Mesendoderm (in vitro differentiated cells): Measurements from ENCODE around the gene CASP10.
"Not testable (repeated sequence)": the region's sequence is repeated elsewhere in the genome, so short reads cannot be mapped to it uniquely, and the experiment has no call there.

ENCODE experiments used
- DNase-seq: peaks from one replicate; pipeline ENCODE4 v3.0.0; 2013
- H2AK5ac ChIP-seq: 2 replicates; pipeline ENCODE4 v1.6.1; 2013; ENCODE audit warnings: low read length, inconsistent platforms
- H2BK120ac ChIP-seq: 2 replicates; pipeline ENCODE4 v1.6.1; 2013; ENCODE audit warnings: low read depth, mild to moderate bottlenecking, low read length, moderate library complexity, mixed read lengths
- H2BK15ac ChIP-seq: replicated peaks from 2 replicates; pipeline ENCODE4 v1.6.1; 2013; ENCODE audit warnings: low read depth, mild to moderate bottlenecking, moderate library complexity
- H2BK5ac ChIP-seq: 2 replicates; pipeline ENCODE4 v1.6.1; 2013; ENCODE audit warnings: low read length, inconsistent platforms
- H3K18ac ChIP-seq: 2 replicates; pipeline ENCODE4 v1.6.1; 2013; ENCODE audit warnings: mild to moderate bottlenecking, low read length, mixed read lengths
- H3K23ac ChIP-seq: one replicate; pipeline ENCODE4 v1.6.1; 2013; ENCODE audit warnings: low read length
- H3K27ac ChIP-seq: 2 replicates; pipeline ENCODE4 v1.5.1; 2013; ENCODE audit warnings: low read depth, mild to moderate bottlenecking, inconsistent platforms, low read length, moderate library complexity
- H3K27me3 ChIP-seq: 2 replicates; pipeline ENCODE4 v1.6.1; 2013; ENCODE audit warnings: low read length, control low read depth, mild to moderate bottlenecking, inconsistent platforms; ENCODE audit not compliant: insufficient read depth, poor library complexity
- H3K36me3 ChIP-seq: 2 replicates; pipeline ENCODE4 v1.6.1; 2013; ENCODE audit warnings: low read length, inconsistent platforms; ENCODE audit not compliant: control insufficient read depth, insufficient read depth
- H3K4ac ChIP-seq: one replicate; pipeline ENCODE4 v1.6.1; 2013; ENCODE audit warnings: low read depth, mild to moderate bottlenecking, low read length, moderate library complexity
- H3K4me1 ChIP-seq: 2 replicates; pipeline ENCODE4 v1.6.1; 2013; ENCODE audit warnings: low read depth, low read length, inconsistent platforms; ENCODE audit not compliant: control insufficient read depth
- H3K4me2 ChIP-seq: 2 replicates; pipeline ENCODE4 v1.6.1; 2013; ENCODE audit warnings: low read length
- H3K4me3 ChIP-seq: 2 replicates; pipeline ENCODE4 v1.5.1; 2013; ENCODE audit warnings: mild to moderate bottlenecking, low read length
- H3K56ac ChIP-seq: one replicate; pipeline ENCODE4 v1.6.1; 2013; ENCODE audit warnings: low read length
- H3K79me1 ChIP-seq: 2 replicates; pipeline ENCODE4 v1.6.1; 2013; ENCODE audit warnings: low read length, inconsistent platforms
- H3K79me2 ChIP-seq: 2 replicates; pipeline ENCODE4 v1.6.1; 2013; ENCODE audit warnings: mild to moderate bottlenecking, low read length; ENCODE audit not compliant: control insufficient read depth, insufficient read depth
- H3K9ac ChIP-seq: 2 replicates; pipeline ENCODE4 v1.6.1; 2013; ENCODE audit warnings: low read length, inconsistent platforms
- H4K5ac ChIP-seq: one replicate; pipeline ENCODE4 v1.6.1; 2013; ENCODE audit warnings: low read length
- H4K8ac ChIP-seq: one replicate; pipeline ENCODE4 v1.6.1; 2013; ENCODE audit warnings: low read depth, mild to moderate bottlenecking, control low read depth, low read length, moderate library complexity
- WGBS: extraction: QIAGEN DNeasy Blood & Tissue Kit; methylation state at CpG from one replicate; pipeline ENCODE4 v1.1.7; 2013; ENCODE audit warnings: low lambda C conversion rate, missing lambda C conversion rate; ENCODE audit not compliant: insufficient coverage; ENCODE audit errors: extremely low coverage; 5-methylcytosine and 5-hydroxymethylcytosine counted together

The CASP10 gene

DNA sequence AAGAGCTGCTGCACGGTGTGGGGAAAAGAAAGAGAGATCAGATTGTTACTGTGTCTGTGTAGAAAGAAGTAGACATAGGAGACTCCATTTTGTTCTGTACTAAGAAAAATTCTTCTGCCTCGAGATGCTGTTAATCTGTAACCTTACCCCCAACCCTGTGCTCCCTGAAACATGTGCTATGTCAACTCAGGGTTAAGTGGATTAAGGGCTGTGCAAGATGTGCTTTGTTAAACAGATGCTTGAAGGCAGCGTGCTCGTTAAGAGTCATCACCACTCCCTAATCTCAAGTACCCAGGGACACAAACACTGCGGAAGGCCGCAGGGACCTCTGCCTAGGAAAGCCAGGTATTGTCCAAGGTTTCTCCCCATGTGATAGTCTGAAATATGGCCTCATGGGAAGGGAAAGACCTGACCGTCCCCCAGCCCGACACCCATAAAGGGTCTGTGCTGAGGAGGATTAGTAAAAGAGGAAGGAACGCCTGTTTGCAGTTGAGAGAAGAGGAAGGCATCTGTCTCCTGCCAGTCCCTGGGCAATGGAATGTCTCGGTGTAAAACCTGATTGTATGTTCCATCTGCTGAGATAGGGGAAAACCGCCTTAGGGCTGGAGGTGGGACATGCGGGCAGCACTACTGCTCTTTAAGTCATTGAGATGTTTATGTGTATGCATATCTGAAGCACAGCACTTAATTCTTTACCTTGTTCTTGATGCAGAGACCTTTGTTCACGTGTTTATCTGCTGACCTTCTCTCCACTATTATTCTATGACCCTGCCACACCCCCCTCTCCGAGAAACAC lies 43.8 kb upstream of the CASP10 start:
- H2AK5ac ChIP-seq, H3K23ac ChIP-seq, H3K27ac ChIP-seq, H4K5ac ChIP-seq, H3K36me3 ChIP-seq, H3K79me1 ChIP-seq, H3K4ac ChIP-seq, H2BK5ac ChIP-seq, H2BK120ac ChIP-seq, H3K18ac ChIP-seq, H3K4me2 ChIP-seq, H2BK15ac ChIP-seq, H4K8ac ChIP-seq, H3K79me2 ChIP-seq, H3K9ac ChIP-seq, H3K27me3 ChIP-seq, H3K4me1 ChIP-seq, H3K4me3 ChIP-seq: not testable (repeated sequence)
- peak; percentile 73 for DNase-seq
- no CpG with 5 or more reads among the region's 14 CpGs for WGBS
- H3K56ac ChIP-seq: peak overlapping the region; percentile 32

DNA sequence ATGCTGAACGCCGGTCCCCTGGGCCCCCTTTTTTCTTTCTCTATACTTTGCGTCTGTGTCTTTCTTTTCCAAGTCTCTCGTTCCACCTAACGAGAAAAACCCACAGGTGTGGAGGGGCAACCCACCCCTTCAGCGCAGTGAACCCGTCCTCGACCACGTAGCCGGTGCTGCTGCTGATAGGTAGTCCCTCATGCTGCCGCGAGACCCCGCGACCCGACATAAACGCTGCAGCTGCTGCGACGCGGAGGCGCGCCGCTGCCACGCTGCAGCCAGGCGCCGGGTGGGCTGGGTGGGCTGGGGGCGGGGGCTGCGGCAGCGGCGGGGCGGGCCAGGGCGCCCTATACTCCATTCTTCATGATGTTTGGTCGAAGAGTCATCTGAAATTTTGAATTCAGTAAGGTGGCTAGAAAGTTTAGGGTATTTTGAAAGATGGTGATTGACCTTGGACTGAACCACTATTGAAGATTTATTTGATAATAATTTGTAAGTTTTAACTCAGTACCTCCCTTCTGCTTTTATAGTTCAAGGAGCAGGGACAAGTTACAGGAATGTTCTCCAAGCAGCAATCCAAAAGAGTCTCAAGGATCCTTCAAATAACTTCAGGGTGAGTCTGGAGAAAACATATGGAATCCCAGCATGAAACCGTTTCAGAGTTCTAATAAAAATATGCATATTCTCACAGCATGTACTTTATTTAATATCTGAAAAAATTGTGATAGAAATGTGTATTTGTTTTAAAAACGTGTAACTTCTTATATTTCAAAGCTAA lies 42.9 kb upstream of the CASP10 start:
- no peak overlapping the region for H3K23ac ChIP-seq
- no peak overlapping the region for H2BK5ac ChIP-seq
- H3K36me3 ChIP-seq: no peaks in the 10 kb centered on the region
- DNase-seq: no peak
- H2BK120ac ChIP-seq: no peak overlapping the region
- no peak overlapping the region for H2AK5ac ChIP-seq
- H3K79me2 ChIP-seq: no peaks in the 10 kb centered on the region
- peak overlapping the region; percentile 26 for H3K27ac ChIP-seq
- no peaks in the 10 kb centered on the region for H3K4me1 ChIP-seq
- H3K79me1 ChIP-seq: no peaks in the 10 kb centered on the region
- H3K4me3 ChIP-seq: no peak overlapping the region
- no peak overlapping the region for H3K4me2 ChIP-seq
- H4K8ac ChIP-seq: no peak overlapping the region
- WGBS: 100% methylated on average over 1 of the region's 34 CpGs
- no peak overlapping the region for H3K9ac ChIP-seq
- H3K27me3 ChIP-seq: no peaks in the 10 kb centered on the region
- H3K56ac ChIP-seq: peak overlapping the region; percentile 60
- no peak overlapping the region for H2BK15ac ChIP-seq
- H3K18ac ChIP-seq: no peak overlapping the region
- no peak overlapping the region for H3K4ac ChIP-seq
- H4K5ac ChIP-seq: no peak overlapping the region

DNA sequence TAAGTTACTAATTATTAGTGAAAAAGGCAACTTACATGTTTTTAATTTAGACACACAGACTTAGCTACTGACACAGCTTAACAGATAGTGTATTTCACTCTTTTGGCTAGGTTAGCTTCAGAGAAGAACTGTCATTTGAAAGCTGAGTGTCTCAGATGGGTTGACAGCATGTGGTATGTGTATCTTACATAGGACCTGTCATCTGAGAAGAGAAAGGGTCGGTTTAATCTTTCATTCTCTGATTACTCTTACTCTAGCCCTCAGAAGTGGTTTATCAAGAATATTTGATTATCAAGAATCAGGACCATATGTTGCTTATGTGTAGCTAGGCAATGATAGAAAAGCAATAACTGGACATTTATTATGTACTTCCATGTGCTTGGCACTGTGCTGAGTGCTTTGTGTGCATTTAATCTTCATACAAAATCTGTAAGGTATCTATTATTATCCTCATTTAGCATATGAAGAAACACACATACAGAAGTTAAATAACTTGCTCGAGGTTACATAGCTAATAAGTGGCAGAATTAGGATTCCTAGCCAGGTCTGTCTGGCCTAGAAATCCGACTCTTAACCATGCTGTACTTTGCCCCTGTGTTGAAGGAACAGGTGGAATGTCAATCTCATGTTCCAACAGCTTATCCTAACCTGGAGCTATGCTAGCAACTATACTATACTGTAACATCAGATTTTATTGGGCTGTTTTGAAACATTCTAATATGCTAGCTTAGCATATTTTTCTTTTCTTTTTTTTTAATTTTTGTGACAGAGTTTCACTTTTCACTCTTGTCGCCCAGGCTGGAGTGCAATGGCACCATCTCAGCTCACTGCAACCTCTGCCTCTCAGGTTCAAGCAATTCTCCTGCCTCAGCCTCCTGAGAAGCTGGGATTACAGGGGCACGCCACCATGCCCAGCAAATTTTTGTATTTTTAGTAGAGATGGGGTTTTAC lies 38.6 kb upstream of the CASP10 start:
- no peak overlapping the region for H3K4me3 ChIP-seq
- H3K27ac ChIP-seq: no peak overlapping the region

DNA sequence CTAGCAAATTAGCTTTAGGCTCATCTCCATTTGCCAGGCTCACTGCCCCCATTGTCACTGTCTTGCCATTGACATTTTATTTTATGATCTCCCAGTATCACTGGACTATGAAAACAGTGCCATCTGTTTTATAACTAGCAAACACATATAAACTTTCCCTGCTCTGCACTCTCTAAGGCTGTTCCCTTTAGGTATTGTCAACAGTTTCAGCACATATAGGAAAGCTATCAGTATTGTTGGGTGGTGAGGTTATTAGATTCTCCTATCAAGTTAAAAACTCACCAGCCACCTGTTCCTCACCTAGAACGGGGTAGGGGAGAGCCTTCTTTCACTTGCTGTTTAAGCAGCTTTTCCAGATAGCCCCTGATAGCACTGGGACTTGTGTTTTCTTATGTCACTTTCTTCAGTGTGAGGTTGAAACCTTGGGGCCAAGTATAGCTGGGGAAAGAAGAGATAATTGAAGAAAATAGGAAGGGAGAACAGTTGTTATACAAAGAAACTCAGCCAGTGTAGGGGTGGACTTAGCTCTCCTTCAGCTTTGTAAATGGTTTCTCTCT lies 34.4 kb upstream of the CASP10 start:
- no peaks in the 10 kb centered on the region for H3K79me1 ChIP-seq
- H3K4me1 ChIP-seq: no peaks in the 10 kb centered on the region
- no peak overlapping the region for H2AK5ac ChIP-seq
- no peak overlapping the region for H3K9ac ChIP-seq
- no CpG with 5 or more reads among the region's 1 CpG for WGBS
- no peak overlapping the region for H4K5ac ChIP-seq
- H3K4me2 ChIP-seq: no peak overlapping the region
- no peak for DNase-seq
- H3K27me3 ChIP-seq: no peaks in the 10 kb centered on the region
- no peaks in the 10 kb centered on the region for H3K79me2 ChIP-seq
- H4K8ac ChIP-seq: no peak overlapping the region
- no peak overlapping the region for H3K4ac ChIP-seq
- H3K23ac ChIP-seq: no peak overlapping the region
- H3K36me3 ChIP-seq: no peaks in the 10 kb centered on the region
- no peak overlapping the region for H3K56ac ChIP-seq
- H3K4me3 ChIP-seq: no peak overlapping the region
- H2BK15ac ChIP-seq: no peak overlapping the region
- no peak overlapping the region for H3K18ac ChIP-seq
- H3K27ac ChIP-seq: no peak overlapping the region
- no peak overlapping the region for H2BK120ac ChIP-seq
- no peak overlapping the region for H2BK5ac ChIP-seq

More for the DNA sequence above, 38.6 kb upstream of the CASP10 start:
- Histone ChIP-seq H2BK5ac (no peak overlapping the region), H3K23ac (no peak overlapping the region), H2AK5ac (no peak overlapping the region), H3K56ac (no peak overlapping the region), H4K8ac (no peak overlapping the region), H3K4ac (no peak overlapping the region), H2BK120ac (no peak overlapping the region), H3K79me1 (no peaks in the 10 kb centered on the region), H3K4me1 (no peaks in the 10 kb centered on the region), H3K79me2 (no peaks in the 10 kb centered on the region), H2BK15ac (no peak overlapping the region), H3K27me3 (no peaks in the 10 kb centered on the region), H3K9ac (no peak overlapping the region), H4K5ac (no peak overlapping the region), H3K18ac (no peak overlapping the region), H3K4me2 (no peak overlapping the region), H3K36me3 (no peaks in the 10 kb centered on the region)
- no peak for DNase-seq
- WGBS: no CpG with 5 or more reads among the region's 5 CpGs

DNA sequence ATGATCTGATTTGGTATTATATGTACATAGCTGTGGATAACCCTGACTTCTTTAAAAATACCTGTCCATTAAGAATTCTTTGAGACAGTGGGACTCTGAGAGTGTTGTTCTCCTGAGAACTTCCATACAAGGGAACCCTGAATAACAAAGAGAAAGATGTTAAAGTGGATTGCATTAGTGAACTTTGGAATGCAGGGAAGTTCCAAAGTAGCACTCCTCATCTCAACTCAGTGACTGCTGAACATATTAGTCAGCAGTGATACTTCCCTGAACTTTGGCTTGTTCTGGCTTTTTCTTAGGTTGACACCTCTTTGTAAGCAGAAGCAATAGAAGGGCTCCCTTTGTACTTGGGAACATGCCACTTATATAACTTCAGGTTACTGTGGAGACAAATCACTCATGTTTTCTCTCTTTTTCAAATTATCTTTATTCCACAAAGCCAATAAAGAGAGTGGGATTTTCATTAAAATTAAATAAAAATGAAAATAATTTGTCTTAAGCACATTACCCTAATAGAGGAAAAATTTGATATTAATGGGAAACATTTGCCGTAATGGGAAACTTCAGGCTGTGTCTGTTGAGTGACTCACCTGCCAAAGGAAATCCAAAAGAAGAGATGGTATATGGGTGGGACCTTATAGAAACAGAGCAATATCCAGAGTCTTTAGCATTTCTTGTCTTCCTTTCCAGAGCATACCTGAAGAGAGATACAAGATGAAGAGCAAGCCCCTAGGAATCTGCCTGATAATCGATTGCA lies 33.7 kb upstream of the CASP10 start:
- no peak overlapping the region for H4K5ac ChIP-seq
- WGBS: no CpG with 5 or more reads among the region's 2 CpGs
- no peak overlapping the region for H3K9ac ChIP-seq
- no peak overlapping the region for H3K4me3 ChIP-seq
- H4K8ac ChIP-seq: no peak overlapping the region
- no peaks in the 10 kb centered on the region for H3K79me1 ChIP-seq
- DNase-seq: peak; percentile 27
- H3K56ac ChIP-seq: no peak overlapping the region
- H2BK15ac ChIP-seq: peak overlapping the region; percentile 85
- H3K4me2 ChIP-seq: no peak overlapping the region
- H2AK5ac ChIP-seq: no peak overlapping the region
- no peak overlapping the region for H3K23ac ChIP-seq
- no peaks in the 10 kb centered on the region for H3K27me3 ChIP-seq
- H3K18ac ChIP-seq: no peak overlapping the region
- H3K4ac ChIP-seq: no peak overlapping the region
- H3K27ac ChIP-seq: no peak overlapping the region
- no peaks in the 10 kb centered on the region for H3K79me2 ChIP-seq
- H2BK5ac ChIP-seq: no peak overlapping the region
- no peaks in the 10 kb centered on the region for H3K4me1 ChIP-seq
- no peak overlapping the region for H2BK120ac ChIP-seq
- no peaks in the 10 kb centered on the region for H3K36me3 ChIP-seq
